Measurements from ENCODE around the gene MED10. TPM values are rescaled to one million over a fixed set of nuclear protein-coding genes. Genes with fewer than 3 reads are reported as not detected.
"Not testable (repeated sequence)": the region's sequence is repeated elsewhere in the genome, so short reads cannot be mapped to it uniquely, and the experiment has no call there.

Gene MED10
- total RNA-seq, 1 donor from 2014 or later, result 32.3 TPM

DNA sequence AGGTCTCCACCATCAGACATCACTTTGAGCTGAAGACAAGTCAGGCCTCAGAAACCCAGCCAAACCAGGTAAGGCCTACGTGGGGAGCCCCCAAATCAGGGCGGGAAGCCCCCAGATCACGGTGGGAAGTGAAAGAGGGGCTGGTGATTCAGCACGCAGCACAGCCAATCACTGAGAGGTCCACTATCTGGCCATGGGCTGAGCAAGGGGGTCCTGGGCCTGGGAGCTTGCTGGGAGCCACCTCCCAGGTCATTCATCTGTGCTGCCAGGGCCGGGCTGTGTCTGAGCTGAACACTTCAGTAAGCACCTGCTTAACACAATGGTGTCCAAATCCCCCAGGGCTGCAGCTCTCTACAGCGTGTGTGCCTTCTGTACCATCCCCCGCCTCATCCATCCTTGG is 15.5 kb downstream of the MED10 start:
- Mint-ChIP-seq H3K9me3 (no peaks in the 10 kb centered on the region), H3K36me3 (peaks cover 4% of the 10 kb centered on the region), H3K27me3 (no peaks in the 10 kb centered on the region), H3K27ac (no peak overlapping the region), H3K4me3 (no peak overlapping the region), H3K4me1 (ENCODE audit: unreplicated experiment) (no peaks in the 10 kb centered on the region)
- DNase-seq (ENCODE audit: extremely low spot score, unreplicated experiment), result peak; percentile 54
- no peak for TF ChIP-seq CTCF (conservative IDR thresholded peaks at IDR 0.05)

GRCh38 chr5:6361101-6361500 is 17.2 kb downstream of the MED10 start:
- no peak overlapping the region for H3K4me3 Mint-ChIP-seq
- DNase-seq (ENCODE audit: extremely low spot score, unreplicated experiment), result no peak
- no peaks in the 10 kb centered on the region for H3K9me3 Mint-ChIP-seq
- H3K27ac Mint-ChIP-seq, result no peak overlapping the region
- no peak for TF ChIP-seq CTCF (conservative IDR thresholded peaks at IDR 0.05)
- H3K27me3 Mint-ChIP-seq, result peaks cover 2% of the 10 kb centered on the region
- no peaks in the 10 kb centered on the region for H3K4me1 Mint-ChIP-seq (ENCODE audit: unreplicated experiment)
- peaks cover 4% of the 10 kb centered on the region for H3K36me3 Mint-ChIP-seq

DNA sequence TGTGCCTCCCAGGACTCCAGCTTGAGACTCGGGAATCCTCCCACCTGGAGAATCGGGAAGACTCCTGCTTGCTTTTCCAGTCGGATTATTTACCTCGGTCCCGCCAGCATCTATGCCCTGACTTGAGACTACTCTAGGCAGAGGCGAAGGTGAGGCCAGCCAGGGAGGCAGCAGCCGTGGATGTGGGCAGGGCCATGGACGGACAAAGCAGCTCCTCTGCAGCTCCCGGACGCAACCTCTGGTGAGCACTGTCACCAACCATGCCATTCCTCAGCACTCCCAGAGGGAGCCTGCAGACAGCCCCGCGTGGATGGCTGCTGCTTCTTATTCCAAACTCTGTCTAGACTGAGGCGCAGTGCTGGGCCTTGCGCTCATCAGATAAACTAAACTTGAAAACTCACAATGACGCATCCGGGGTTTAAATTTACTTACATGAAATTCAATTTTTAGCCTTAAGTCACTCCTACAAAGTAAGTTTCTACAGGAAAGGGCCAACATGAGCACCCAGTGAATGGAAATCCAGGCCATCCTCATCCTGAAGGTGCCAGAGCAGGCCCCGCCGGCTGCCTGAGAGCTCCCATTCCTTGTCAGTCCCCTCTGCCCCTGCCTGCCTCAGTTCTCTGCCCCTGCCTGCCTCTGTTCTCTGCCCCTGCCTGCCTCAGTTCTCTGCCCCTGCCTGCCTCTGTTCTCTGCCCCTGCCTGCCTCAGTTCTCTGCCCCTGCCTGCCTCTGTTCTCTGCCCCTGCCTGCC is 17.8 kb downstream of the MED10 start:
- H3K36me3 Mint-ChIP-seq, result peaks cover 4% of the 10 kb centered on the region
- no peak overlapping the region for H3K27ac Mint-ChIP-seq
- no peaks in the 10 kb centered on the region for H3K9me3 Mint-ChIP-seq
- DNase-seq (ENCODE audit: extremely low spot score, unreplicated experiment), result no peak
- H3K4me1 Mint-ChIP-seq (ENCODE audit: unreplicated experiment), result no peaks in the 10 kb centered on the region
- H3K27me3 Mint-ChIP-seq, result peaks cover 3% of the 10 kb centered on the region
- TF ChIP-seq CTCF (conservative IDR thresholded peaks at IDR 0.05), result no peak
- no peak overlapping the region for H3K4me3 Mint-ChIP-seq

- peaks cover 4% of the 10 kb centered on the region for H3K36me3 Mint-ChIP-seq
- no peak for DNase-seq (ENCODE audit: extremely low spot score, unreplicated experiment)
- no peaks in the 10 kb centered on the region for H3K4me1 Mint-ChIP-seq (ENCODE audit: unreplicated experiment)
- TF ChIP-seq CTCF (conservative IDR thresholded peaks at IDR 0.05), result no peak
- no peak overlapping the region for H3K27ac Mint-ChIP-seq
- peaks cover 8% of the 10 kb centered on the region for H3K27me3 Mint-ChIP-seq
- H3K4me3 Mint-ChIP-seq, result no peak overlapping the region
- H3K9me3 Mint-ChIP-seq, result no peaks in the 10 kb centered on the region
Measured at GRCh38 chr5:6359555-6360322, 18.6 kb downstream of the MED10 start.

- Mint-ChIP-seq H3K4me3 (no peak overlapping the region), H3K9me3 (no peaks in the 10 kb centered on the region), H3K27ac (no peak overlapping the region), H3K4me1 (ENCODE audit: unreplicated experiment) (no peaks in the 10 kb centered on the region), H3K36me3 (peaks cover 4% of the 10 kb centered on the region), H3K27me3 (peaks cover 17% of the 10 kb centered on the region)
- no peak for TF ChIP-seq CTCF (conservative IDR thresholded peaks at IDR 0.05)
- no peak for DNase-seq (ENCODE audit: extremely low spot score, unreplicated experiment)
Measured at GRCh38 chr5:6358434-6358820, 19.9 kb downstream of the MED10 start.

- not testable (repeated sequence) for H3K9me3 Mint-ChIP-seq; DNase-seq (ENCODE audit: extremely low spot score, unreplicated experiment); H3K36me3 Mint-ChIP-seq; H3K27ac Mint-ChIP-seq; H3K4me1 Mint-ChIP-seq (ENCODE audit: unreplicated experiment); H3K4me3 Mint-ChIP-seq
- H3K27me3 Mint-ChIP-seq, result peaks cover 20% of the 10 kb centered on the region
Measured at GRCh38 chr5:6357817-6358433, 20.4 kb downstream of the MED10 start.

All from type B pancreatic cell (in vitro differentiated cells).